22Rv1 (cell line): Measurements from ENCODE around the gene ZNF341.

Experiments used
- ZFX ChIP-seq: fragments of 450-650 bp; IDR thresholded peaks from 2 replicates; pipeline ENCODE4 v1.6.1; 2017; ENCODE audit warnings: antibody characterized with exemption, borderline replicate concordance
- TF ChIP-seq, protein P1 (sequence below): fragments of 450-650 bp; IDR thresholded peaks from 2 replicates; pipeline ENCODE4 v1.5.1; 2017; ENCODE audit warnings: mild to moderate bottlenecking

DNA sequence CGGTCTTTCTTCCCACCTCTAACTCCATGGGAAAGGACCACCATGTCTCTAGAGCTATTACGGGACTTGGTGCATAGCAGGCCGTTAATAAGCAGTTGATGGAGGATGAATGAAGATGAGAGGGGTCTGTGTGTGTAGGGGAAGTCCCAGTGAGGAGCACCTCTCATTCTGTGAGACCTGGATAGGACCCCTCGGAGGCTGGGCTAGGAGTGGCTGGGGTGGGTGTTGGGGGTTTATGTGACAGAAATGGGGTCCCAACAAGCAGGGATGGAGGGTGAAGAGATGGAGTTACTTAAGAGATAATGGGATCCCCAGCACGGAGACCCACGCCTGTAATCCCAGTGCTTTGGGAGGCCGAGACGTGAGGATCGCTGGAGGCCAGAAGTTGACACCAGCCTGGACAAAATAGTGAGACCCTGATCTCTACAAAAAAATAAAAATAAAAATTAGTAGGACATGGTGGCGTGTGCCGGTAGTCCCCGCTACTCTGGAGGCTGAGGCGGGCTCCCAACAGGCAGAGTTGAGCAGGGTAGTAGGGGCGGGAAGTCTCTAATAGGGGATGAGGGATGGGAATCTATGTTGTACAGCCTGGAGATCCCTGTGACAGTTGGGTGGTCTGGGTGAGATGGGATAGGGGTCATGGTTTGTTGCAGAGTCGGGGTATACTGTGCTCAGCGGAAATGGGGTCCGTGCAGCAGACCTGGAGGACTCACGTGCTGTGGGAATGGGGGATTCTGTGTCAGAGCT is 677 bp upstream of the ZNF341 start:
- TF ChIP-seq, protein P1, sequence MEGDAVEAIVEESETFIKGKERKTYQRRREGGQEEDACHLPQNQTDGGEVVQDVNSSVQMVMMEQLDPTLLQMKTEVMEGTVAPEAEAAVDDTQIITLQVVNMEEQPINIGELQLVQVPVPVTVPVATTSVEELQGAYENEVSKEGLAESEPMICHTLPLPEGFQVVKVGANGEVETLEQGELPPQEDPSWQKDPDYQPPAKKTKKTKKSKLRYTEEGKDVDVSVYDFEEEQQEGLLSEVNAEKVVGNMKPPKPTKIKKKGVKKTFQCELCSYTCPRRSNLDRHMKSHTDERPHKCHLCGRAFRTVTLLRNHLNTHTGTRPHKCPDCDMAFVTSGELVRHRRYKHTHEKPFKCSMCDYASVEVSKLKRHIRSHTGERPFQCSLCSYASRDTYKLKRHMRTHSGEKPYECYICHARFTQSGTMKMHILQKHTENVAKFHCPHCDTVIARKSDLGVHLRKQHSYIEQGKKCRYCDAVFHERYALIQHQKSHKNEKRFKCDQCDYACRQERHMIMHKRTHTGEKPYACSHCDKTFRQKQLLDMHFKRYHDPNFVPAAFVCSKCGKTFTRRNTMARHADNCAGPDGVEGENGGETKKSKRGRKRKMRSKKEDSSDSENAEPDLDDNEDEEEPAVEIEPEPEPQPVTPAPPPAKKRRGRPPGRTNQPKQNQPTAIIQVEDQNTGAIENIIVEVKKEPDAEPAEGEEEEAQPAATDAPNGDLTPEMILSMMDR, result no peak
- TF ChIP-seq ZFX, result no peak
